ENCODE results near the gene LINGO4. TPM values are rescaled to one million over a fixed set of nuclear protein-coding genes. Genes with fewer than 3 reads are reported as not detected.

The LINGO4 gene
- total and polyA plus RNA-seq, 2 of the 13 experiments (the other 11 are each of a cell fraction or from before 2014, with no cell fraction given) = 0.02 to 0.05 TPM

- TF ChIP-seq POLR2G (IDR thresholded peaks at IDR 0.05; ENCODE audit: low read depth, low read length) = peak; percentile 66
- TF ChIP-seq MIER3 (CRISPR knock-in tag; IDR thresholded peaks at IDR 0.05; ENCODE audit: borderline replicate concordance) = 0 out of 2 replicates have a peak, but pooled peaks have one; percentile 17
- TF ChIP-seq GATAD2A (CRISPR knock-in tag; IDR thresholded peaks at IDR 0.05) = peak; percentile 26; the same call in 1 of the 2 replicates
- TF ChIP-seq MEF2D (CRISPR knock-in tag; IDR thresholded peaks at IDR 0.05) = peak; percentile 71
- TF ChIP-seq, protein P1, sequence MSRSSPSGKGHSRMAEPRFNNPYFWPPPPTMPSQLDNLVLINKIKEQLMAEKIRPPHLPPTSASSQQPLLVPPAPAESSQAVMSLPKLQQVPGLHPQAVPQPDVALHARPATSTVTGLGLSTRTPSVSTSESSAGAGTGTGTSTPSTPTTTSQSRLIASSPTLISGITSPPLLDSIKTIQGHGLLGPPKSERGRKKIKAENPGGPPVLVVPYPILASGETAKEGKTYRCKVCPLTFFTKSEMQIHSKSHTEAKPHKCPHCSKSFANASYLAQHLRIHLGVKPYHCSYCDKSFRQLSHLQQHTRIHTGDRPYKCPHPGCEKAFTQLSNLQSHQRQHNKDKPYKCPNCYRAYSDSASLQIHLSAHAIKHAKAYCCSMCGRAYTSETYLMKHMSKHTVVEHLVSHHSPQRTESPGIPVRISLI (CRISPR knock-in tag; IDR thresholded peaks at IDR 0.05; ENCODE audit: borderline replicate concordance) = no peak
- TF ChIP-seq NFKBIZ (CRISPR knock-in tag; IDR thresholded peaks at IDR 0.05) = no peak; the same call in 1 of the 2 replicates
- TF ChIP-seq YY1 (IDR thresholded peaks at IDR 0.05; ENCODE audit: insufficient read depth, insufficient replicate concordance, low read depth, low read length) = peak; percentile 25
- TF ChIP-seq ZNF879 (CRISPR knock-in tag; IDR thresholded peaks at IDR 0.05) = 0 out of 2 replicates have a peak, but pooled peaks have one; percentile 21
- no peak for TF ChIP-seq RFX3 (CRISPR knock-in tag; IDR thresholded peaks at IDR 0.05)
- peak; percentile 8; the same call in 1 of the 2 replicates for TF ChIP-seq ETV5 (CRISPR knock-in tag; IDR thresholded peaks at IDR 0.05; ENCODE audit: borderline replicate concordance)
- TF ChIP-seq ATM (IDR thresholded peaks at IDR 0.05; ENCODE audit: borderline replicate concordance) = no peak
- no peak; the same call in 1 of the 2 replicates for TF ChIP-seq EHMT2 (IDR thresholded peaks at IDR 0.05; ENCODE audit: borderline replicate concordance, low read depth, low read length)
- TF ChIP-seq ZFYVE20 (CRISPR knock-in tag; IDR thresholded peaks at IDR 0.05; ENCODE audit: borderline replicate concordance, low read depth) = no peak
- peak; percentile 96 for TF ChIP-seq PBX2 (CRISPR knock-in tag; IDR thresholded peaks at IDR 0.05)
- TF ChIP-seq ARID2 (CRISPR knock-in tag; IDR thresholded peaks at IDR 0.05; ENCODE audit: borderline replicate concordance) = no peak
- TF ChIP-seq HOXA5 (CRISPR knock-in tag; IDR thresholded peaks at IDR 0.05) = peak; percentile 82
- no peak; the same call in 1 of the 2 replicates for TF ChIP-seq ZNF629 (CRISPR knock-in tag; conservative IDR thresholded peaks at IDR 0.05)
- no peak for TF ChIP-seq NBN (conservative IDR thresholded peaks at IDR 0.05)
- no peak for TF ChIP-seq GLI4 (CRISPR knock-in tag; IDR thresholded peaks at IDR 0.05; ENCODE audit: borderline replicate concordance)
- TF ChIP-seq GLMP (CRISPR knock-in tag; IDR thresholded peaks at IDR 0.05; ENCODE audit: borderline replicate concordance) = no peak
- peak; percentile 38; the same call in 1 of the 2 replicates for TF ChIP-seq JUND (CRISPR knock-in tag; IDR thresholded peaks at IDR 0.05)
- 0 out of 4 replicates have a peak, but pooled peaks of 1 of the 2 experiments have one; percentile 1 for TF ChIP-seq EP300 (IDR thresholded peaks at IDR 0.05; ENCODE audit: low read depth in 2 of 2, low read length in 2 of 2)
- peak; percentile 32; the same call in 1 of the 2 replicates for TF ChIP-seq EP300 (CRISPR knock-in tag; IDR thresholded peaks at IDR 0.05; ENCODE audit: borderline replicate concordance)
- TF ChIP-seq ZNF33A (CRISPR knock-in tag; IDR thresholded peaks at IDR 0.05; ENCODE audit: borderline replicate concordance) = no peak
- 0 out of 2 replicates have a peak, but pooled peaks have one; percentile 63 for TF ChIP-seq ZNF780A (CRISPR knock-in tag; IDR thresholded peaks at IDR 0.05)
- TF ChIP-seq CREB1 (IDR thresholded peaks at IDR 0.05) = peak; percentile 84
- peak; percentile 77 for TF ChIP-seq CREB1 (CRISPR knock-in tag; IDR thresholded peaks at IDR 0.05)
- TF ChIP-seq ZFP37 (CRISPR knock-in tag; IDR thresholded peaks at IDR 0.05; ENCODE audit: borderline replicate concordance) = peak; percentile 59; the same call in 1 of the 2 replicates
Measured at GRCh38 chr1:151790071-151790939, 14.9 kb downstream of the LINGO4 start, which contains the start of gene TDRKH (continued).

Data from HepG2 (cell line).